ENCODE measurements around the gene FAM193A.

GRCh38 chr4:2615821-2616220 lies 79.4 kb downstream of the FAM193A start:
- TF ChIP-seq REST (IDR thresholded peaks at IDR 0.05; ENCODE audit: insufficient read depth in 1 of 2, low read depth in 2 of 2, low read length in 2 of 2): no peak
- no peak for TF ChIP-seq TAF1 (IDR thresholded peaks at IDR 0.05; ENCODE audit: borderline replicate concordance, insufficient read depth, low read length)
- TF ChIP-seq FOXP2 (optimal IDR thresholded peaks at IDR 0.05; ENCODE audit: borderline replicate concordance, extremely low read depth, extremely low read length, insufficient read depth): no peak
- no peak for TF ChIP-seq POLR2AphosphoS5 (IDR thresholded peaks at IDR 0.05; ENCODE audit: low read depth, low read length)
